Measurements from ENCODE around the gene RPAP2.

GRCh38 chr1:92262516-92262915 lies 36.3 kb upstream of the RPAP2 start:
- TF ChIP-seq EP300 (IDR thresholded peaks at IDR 0.05; ENCODE audit: borderline replicate concordance in 1 of 2, control insufficient read depth in 1 of 2, low read depth in 2 of 2, low read length in 2 of 2) (no peak), RAD51 (IDR thresholded peaks at IDR 0.05) (no peak), EZH2 (IDR thresholded peaks at IDR 0.05; ENCODE audit: borderline replicate concordance, control insufficient read depth, low read depth, low read length) (no peak), RAD21 (IDR thresholded peaks at IDR 0.05; ENCODE audit: insufficient read depth, low read depth, low read length) (no peak), ESRRA (IDR thresholded peaks at IDR 0.05; ENCODE audit: low read length) (no peak), ZNF207 (IDR thresholded peaks at IDR 0.05; ENCODE audit: borderline replicate concordance) (no peak), CTCF (IDR thresholded peaks at IDR 0.05 in 2 of 3, conservative IDR thresholded peaks at IDR 0.05 in 1 of 3; ENCODE audit: control insufficient read depth in 2 of 3, extremely low read depth in 1 of 3, insufficient read depth in 1 of 3, low read depth in 3 of 3, low read length in 3 of 3) (no peak), ZNF274 (IDR thresholded peaks at IDR 0.05; ENCODE audit: insufficient read depth, insufficient read length) (no peak), SIN3A (IDR thresholded peaks at IDR 0.05; ENCODE audit: low read depth, low read length) (no peak)
